ENCODE results near the gene ZNF780A.

DNA sequence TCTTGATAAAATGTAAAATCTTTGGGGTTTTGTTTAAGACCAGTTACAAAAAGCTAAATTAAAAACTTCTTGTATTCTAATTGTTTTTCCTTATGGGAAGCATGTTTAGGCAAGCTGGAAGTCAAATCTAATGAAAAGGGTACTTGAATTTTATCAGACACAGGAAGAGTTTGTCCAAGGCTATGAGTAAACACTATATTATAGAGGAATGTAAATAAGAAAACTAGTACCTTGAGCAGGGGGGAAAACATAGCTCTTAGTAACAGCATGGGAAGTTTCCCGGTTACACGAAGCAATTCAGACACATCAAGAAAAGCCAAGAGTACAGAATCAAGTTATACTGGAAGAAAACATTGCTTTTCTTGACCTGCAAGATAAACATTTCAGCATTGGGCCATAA is 19.8 kb upstream of the ZNF780A start:
- TF ChIP-seq HEYL (CRISPR knock-in tag; IDR thresholded peaks at IDR 0.05): no peak
- TF ChIP-seq CTCF (IDR thresholded peaks at IDR 0.05): no peak
- no peak for TF ChIP-seq CEBPB (IDR thresholded peaks at IDR 0.05)
- TF ChIP-seq HOXA7 (CRISPR knock-in tag; IDR thresholded peaks at IDR 0.05): no peak
- TF ChIP-seq, protein P1, sequence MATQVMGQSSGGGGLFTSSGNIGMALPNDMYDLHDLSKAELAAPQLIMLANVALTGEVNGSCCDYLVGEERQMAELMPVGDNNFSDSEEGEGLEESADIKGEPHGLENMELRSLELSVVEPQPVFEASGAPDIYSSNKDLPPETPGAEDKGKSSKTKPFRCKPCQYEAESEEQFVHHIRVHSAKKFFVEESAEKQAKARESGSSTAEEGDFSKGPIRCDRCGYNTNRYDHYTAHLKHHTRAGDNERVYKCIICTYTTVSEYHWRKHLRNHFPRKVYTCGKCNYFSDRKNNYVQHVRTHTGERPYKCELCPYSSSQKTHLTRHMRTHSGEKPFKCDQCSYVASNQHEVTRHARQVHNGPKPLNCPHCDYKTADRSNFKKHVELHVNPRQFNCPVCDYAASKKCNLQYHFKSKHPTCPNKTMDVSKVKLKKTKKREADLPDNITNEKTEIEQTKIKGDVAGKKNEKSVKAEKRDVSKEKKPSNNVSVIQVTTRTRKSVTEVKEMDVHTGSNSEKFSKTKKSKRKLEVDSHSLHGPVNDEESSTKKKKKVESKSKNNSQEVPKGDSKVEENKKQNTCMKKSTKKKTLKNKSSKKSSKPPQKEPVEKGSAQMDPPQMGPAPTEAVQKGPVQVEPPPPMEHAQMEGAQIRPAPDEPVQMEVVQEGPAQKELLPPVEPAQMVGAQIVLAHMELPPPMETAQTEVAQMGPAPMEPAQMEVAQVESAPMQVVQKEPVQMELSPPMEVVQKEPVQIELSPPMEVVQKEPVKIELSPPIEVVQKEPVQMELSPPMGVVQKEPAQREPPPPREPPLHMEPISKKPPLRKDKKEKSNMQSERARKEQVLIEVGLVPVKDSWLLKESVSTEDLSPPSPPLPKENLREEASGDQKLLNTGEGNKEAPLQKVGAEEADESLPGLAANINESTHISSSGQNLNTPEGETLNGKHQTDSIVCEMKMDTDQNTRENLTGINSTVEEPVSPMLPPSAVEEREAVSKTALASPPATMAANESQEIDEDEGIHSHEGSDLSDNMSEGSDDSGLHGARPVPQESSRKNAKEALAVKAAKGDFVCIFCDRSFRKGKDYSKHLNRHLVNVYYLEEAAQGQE (IDR thresholded peaks at IDR 0.05): no peak
- TF ChIP-seq KDM5A (IDR thresholded peaks at IDR 0.05): no peak
- no peak for TF ChIP-seq RAD21 (conservative IDR thresholded peaks at IDR 0.05 in 1 of 2, IDR thresholded peaks at IDR 0.05 in 1 of 2)
- no peak for TF ChIP-seq EP300 (IDR thresholded peaks at IDR 0.05)
- no peak for TF ChIP-seq SMC3 (IDR thresholded peaks at IDR 0.05)
- TF ChIP-seq, protein P2, sequence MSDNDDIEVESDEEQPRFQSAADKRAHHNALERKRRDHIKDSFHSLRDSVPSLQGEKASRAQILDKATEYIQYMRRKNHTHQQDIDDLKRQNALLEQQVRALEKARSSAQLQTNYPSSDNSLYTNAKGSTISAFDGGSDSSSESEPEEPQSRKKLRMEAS (IDR thresholded peaks at IDR 0.05): no peak
- no peak for TF ChIP-seq TFCP2L1 (CRISPR knock-in tag; IDR thresholded peaks at IDR 0.05)

Data from A549 (cell line).